ENCODE data around the gene SLC9A8. TPM values are rescaled to one million over a fixed set of nuclear protein-coding genes. Genes with fewer than 3 reads are reported as not detected.
A peak's percentile ranks its signal among the peaks of the same experiment; 100 is the strongest.

Gene SLC9A8
- total RNA-seq, 1 experiment from 2014 or later: 7.5 TPM

GRCh38 chr20:49810491-49811190 is 2.0 kb upstream of the SLC9A8 start:
- DNase-seq: no peak
- Mint-ChIP-seq H3K4me1 (peaks cover 17 to 27% of the 10 kb centered on the region in 2 experiments), H3K36me3 (ENCODE audit: insufficient read depth in 1 of 3, low read depth in 3 of 3) (peaks cover 0 to 10% (median 8%) of the 10 kb centered on the region in 3 experiments; a peak in 6 of 7 replicates), H3K27ac (peak overlapping the region in 1 of 3 experiments; percentile 82; a peak in 1 of 7 replicates), H3K4me3 (no peak overlapping the region), H3K27me3 (ENCODE audit: low read depth) (no peaks in the 10 kb centered on the region), H3K9me3 (no peaks in the 10 kb centered on the region; a peak in 1 of 5 replicates)
- no peak overlapping the region for H3K9ac ChIP-seq (ENCODE audit: extremely low read depth, insufficient read length, low read length)
- H2AK5ac ChIP-seq (ENCODE audit: insufficient read length, low read length): no peak overlapping the region
- H3K27ac ChIP-seq (ENCODE audit: insufficient read length, low read depth, low read length): no peak overlapping the region
- H3K23me2 ChIP-seq (ENCODE audit: insufficient read length, low read depth, low read length, poor library complexity, severe bottlenecking): peaks cover 8% of the 10 kb centered on the region
- no peak overlapping the region for H2AFZ ChIP-seq (ENCODE audit: low read length)
- no peaks in the 10 kb centered on the region for H3K27me3 ChIP-seq (ENCODE audit: insufficient read depth, low read length)
- no peak overlapping the region for H2BK15ac ChIP-seq (ENCODE audit: low read depth, low read length)
- no CpG with 5 or more reads among the region's 6 CpGs for WGBS (ENCODE audit: extremely low coverage, insufficient read length, low lambda C conversion rate)
- H2BK120ac ChIP-seq (ENCODE audit: low read depth, low read length, poor library complexity, severe bottlenecking): no peak overlapping the region
- no peaks in the 10 kb centered on the region for H4K20me1 ChIP-seq (ENCODE audit: control insufficient read depth, insufficient read depth, insufficient read length)
- no peak overlapping the region for H3K18ac ChIP-seq (ENCODE audit: insufficient read length, low read depth, low read length)
- H3K4me2 ChIP-seq (ENCODE audit: insufficient read depth, insufficient read length, low read length): no peak overlapping the region
- H3K79me1 ChIP-seq (ENCODE audit: insufficient read depth, low read depth, low read length, poor library complexity, severe bottlenecking): no peaks in the 10 kb centered on the region
- no peak overlapping the region for H3T11ph ChIP-seq (ENCODE audit: low read length)
- H3K79me2 ChIP-seq (ENCODE audit: insufficient read depth, low read length): no peaks in the 10 kb centered on the region
- no peak overlapping the region for H2BK20ac ChIP-seq (ENCODE audit: low read depth, low read length, poor library complexity, severe bottlenecking)
- H3K14ac ChIP-seq (ENCODE audit: insufficient read depth, low read length): no peak overlapping the region
- no peak overlapping the region for H3K56ac ChIP-seq (ENCODE audit: insufficient read length, low read depth, low read length)
- H2BK5ac ChIP-seq (ENCODE audit: insufficient read length, low read length): no peak overlapping the region
- H3K23ac ChIP-seq (ENCODE audit: insufficient read length, low read depth, low read length): no peak overlapping the region
- no peak overlapping the region for H4K8ac ChIP-seq (replicated peaks; ENCODE audit: insufficient read length, low read depth, low read length)
- H3K4ac ChIP-seq (ENCODE audit: low read depth, low read length): no peak overlapping the region
- no peaks in the 10 kb centered on the region; the same call in 1 of the 2 replicates for H3K4me1 ChIP-seq (ENCODE audit: insufficient read depth, low read length)
- no peak overlapping the region for H4K5ac ChIP-seq (ENCODE audit: insufficient read length, low read depth, low read length)
- TF ChIP-seq CTCF (conservative IDR thresholded peaks at IDR 0.05): no peak
- no peak overlapping the region for H2BK12ac ChIP-seq (ENCODE audit: insufficient read length, low read depth, low read length)
- H4K91ac ChIP-seq (ENCODE audit: insufficient read length, low read depth, low read length): no peak overlapping the region
- no peaks in the 10 kb centered on the region for H3K9me3 ChIP-seq (ENCODE audit: control insufficient read depth, low read depth, low read length)

Data from H9 (cell line).